PC-9 (cell line): ENCODE data around the gene ATG2B. TPM values are rescaled to one million over a fixed set of nuclear protein-coding genes. Genes with fewer than 3 reads are reported as not detected.

Experiments used
- BruUV-seq: library from RNA; stranded (reverse); fragments of 400-500 nt; replicated peaks from 2 replicates; lab custom pipeline; 2021; lab: Mats Ljungman, UMichigan
- CTCF ChIA-PET: fragments of 300-600 bp; sonication (Branson Sonifier 250); formaldehyde crosslinking; loops from one replicate; lab custom pipeline; 2022; ENCODE audit warnings: antibody characterized with exemption; lab: Charles Lee
- POLR2A ChIA-PET: fragments of 300-600 bp; sonication (Branson Sonifier 250); formaldehyde crosslinking; loops from one replicate; lab custom pipeline; 2022; ENCODE audit warnings: antibody characterized with exemption; ENCODE audit not compliant: unreplicated experiment; lab: Charles Lee
- DNase-seq, 2 experiments: peaks; one replicate each; pipeline versions ENCODE4 v3.0.0 to v3.0.0-alpha.2; 2015 to 2022; ENCODE audit warnings: mixed read lengths in 1 of 2
- H2AFZ ChIP-seq: fragments of 200-600 bp; sonication (generic); 2 replicates; pipeline ENCODE4 v1.8.1; 2017; ENCODE audit warnings: antibody characterized with exemption
- H3F3A ChIP-seq: fragments of 200-600 bp; sonication (generic); 2 replicates; pipeline ENCODE4 v1.8.1; 2017; ENCODE audit warnings: antibody characterized with exemption, mild to moderate bottlenecking, low read depth; ENCODE audit not compliant: insufficient read depth
- H3K27ac ChIP-seq: fragments of 200-600 bp; sonication (generic); 2 replicates; pipeline ENCODE4 v1.6.1; 2016; ENCODE audit warnings: mixed run types
- H3K27me3 ChIP-seq: fragments of 200-600 bp; sonication (generic); 2 replicates; pipeline ENCODE4 v1.6.1; 2016; ENCODE audit warnings: low read depth, mixed run types; ENCODE audit not compliant: insufficient read depth
- H3K36me3 ChIP-seq: fragments of 200-600 bp; sonication (generic); 2 replicates; pipeline ENCODE4 v1.6.1; 2016; ENCODE audit warnings: low read depth, mixed run types
- H3K4me1 ChIP-seq: fragments of 200-600 bp; sonication (generic); replicated peaks from 2 replicates; pipeline ENCODE4 v1.6.1; 2016; ENCODE audit warnings: mixed run types; ENCODE audit not compliant: insufficient read depth
- H3K4me2 ChIP-seq: fragments of 200-600 bp; sonication (generic); 2 replicates; pipeline ENCODE4 v1.6.1; 2017; ENCODE audit warnings: mixed run types
- H3K4me3 ChIP-seq: fragments of 200-600 bp; sonication (generic); 2 replicates; pipeline ENCODE4 v1.6.1; 2016; ENCODE audit warnings: mixed run types
- H3K79me2 ChIP-seq: fragments of 200-600 bp; sonication (generic); 2 replicates; pipeline ENCODE4 v1.6.1; 2017; ENCODE audit warnings: low read depth, mixed run types
- H3K9me2 ChIP-seq: fragments of 200-600 bp; sonication (generic); 2 replicates; pipeline ENCODE4 v1.8.1; 2017; ENCODE audit warnings: mild to moderate bottlenecking; ENCODE audit not compliant: insufficient read depth
- H3K9me3 ChIP-seq: fragments of 200-600 bp; sonication (generic); 2 replicates; pipeline ENCODE4 v1.8.1; 2016; ENCODE audit warnings: low read depth; ENCODE audit not compliant: insufficient read depth
- H4K20me1 ChIP-seq: fragments of 200-600 bp; sonication (generic); 2 replicates; pipeline ENCODE4 v1.8.1; 2017; ENCODE audit not compliant: insufficient read depth
- EZH2 ChIP-seq: fragments of 200-600 bp; sonication (generic); IDR thresholded peaks from 2 replicates; pipeline ENCODE4 v1.8.0; 2017; ENCODE audit warnings: antibody characterized with exemption, low read depth
- intact Hi-C: fragments of 100-400 bp; cut with micrococcal nuclease; formaldehyde crosslinking; loops from one replicate; pipeline ENCODE4 v1.10.0; 2022; ENCODE audit not compliant: unreplicated experiment
- total RNA-seq: library from RNA; stranded (reverse); gene quantifications from 2 replicates; pipeline ENCODE4 v1.2.3, GENCODE V29; 2021
- TF ChIP-seq, protein P1 (sequence below): fragments of 200-600 bp; sonication (generic); conservative IDR thresholded peaks from 2 replicates; pipeline ENCODE4 v1.6.1; 2017; ENCODE audit warnings: mixed run types, antibody characterized with exemption, mild to moderate bottlenecking, moderate library complexity

Gene ATG2B
- total RNA-seq, 1 experiment from 2014 or later: 6.6 TPM

DNA sequence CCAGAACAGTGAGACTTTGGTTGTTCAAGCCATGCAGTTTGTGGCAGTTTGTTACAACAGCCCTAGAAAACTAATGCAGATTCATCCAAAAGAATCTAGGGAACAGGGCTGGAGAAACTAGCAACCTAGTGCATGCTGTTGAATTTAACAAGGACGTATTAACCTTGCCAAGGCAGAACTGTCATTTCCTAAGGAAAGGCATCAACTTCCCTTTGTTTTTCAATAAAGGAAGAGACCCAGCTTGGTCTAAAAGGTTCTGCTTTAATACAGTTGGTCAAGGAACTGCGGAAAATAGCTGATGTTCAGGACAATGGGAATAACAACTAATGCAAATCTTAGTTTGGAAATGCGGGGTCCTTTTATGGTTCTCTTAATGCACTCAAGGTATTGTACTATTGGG is 40.3 kb upstream of the ATG2B start:
- no peaks in the 10 kb centered on the region for H3F3A ChIP-seq
- BruUV-seq: no TSS peak

GRCh38 chr14:96400495-96400894 is 37.4 kb upstream of the ATG2B start:
- no peaks in the 10 kb centered on the region for H3K4me1 ChIP-seq
- no peak overlapping the region for H3K27ac ChIP-seq
- H3K4me3 ChIP-seq: no peak overlapping the region
- POLR2A ChIA-PET: no interaction called here
- H3K27me3 ChIP-seq: no peaks in the 10 kb centered on the region
- no TSS peak for BruUV-seq
- no peaks in the 10 kb centered on the region for H3K36me3 ChIP-seq
- H3K9me2 ChIP-seq: no peaks in the 10 kb centered on the region
- CTCF ChIA-PET: no interaction called here
- H3F3A ChIP-seq: no peaks in the 10 kb centered on the region
- intact Hi-C loops: no loop called here
- no peak for DNase-seq
- TF ChIP-seq EZH2: no peak
- no peaks in the 10 kb centered on the region for H4K20me1 ChIP-seq
- no peak overlapping the region for H2AFZ ChIP-seq
- H3K4me2 ChIP-seq: no peak overlapping the region
- no peaks in the 10 kb centered on the region for H3K9me3 ChIP-seq
- no peaks in the 10 kb centered on the region for H3K79me2 ChIP-seq

More for the DNA sequence above, 40.3 kb upstream of the ATG2B start:
- Histone ChIP-seq H3K9me3 (no peaks in the 10 kb centered on the region), H4K20me1 (no peaks in the 10 kb centered on the region), H2AFZ (no peak overlapping the region), H3K4me3 (no peak overlapping the region), H3K79me2 (no peaks in the 10 kb centered on the region), H3K4me2 (no peak overlapping the region), H3K27ac (no peak overlapping the region), H3K27me3 (no peaks in the 10 kb centered on the region), H3K9me2 (no peaks in the 10 kb centered on the region), H3K4me1 (no peaks in the 10 kb centered on the region), H3K36me3 (no peaks in the 10 kb centered on the region)
- ChIA-PET POLR2A (no interaction called here), CTCF (no interaction called here)
- intact Hi-C loops: no loop called here
- TF ChIP-seq, protein P1, sequence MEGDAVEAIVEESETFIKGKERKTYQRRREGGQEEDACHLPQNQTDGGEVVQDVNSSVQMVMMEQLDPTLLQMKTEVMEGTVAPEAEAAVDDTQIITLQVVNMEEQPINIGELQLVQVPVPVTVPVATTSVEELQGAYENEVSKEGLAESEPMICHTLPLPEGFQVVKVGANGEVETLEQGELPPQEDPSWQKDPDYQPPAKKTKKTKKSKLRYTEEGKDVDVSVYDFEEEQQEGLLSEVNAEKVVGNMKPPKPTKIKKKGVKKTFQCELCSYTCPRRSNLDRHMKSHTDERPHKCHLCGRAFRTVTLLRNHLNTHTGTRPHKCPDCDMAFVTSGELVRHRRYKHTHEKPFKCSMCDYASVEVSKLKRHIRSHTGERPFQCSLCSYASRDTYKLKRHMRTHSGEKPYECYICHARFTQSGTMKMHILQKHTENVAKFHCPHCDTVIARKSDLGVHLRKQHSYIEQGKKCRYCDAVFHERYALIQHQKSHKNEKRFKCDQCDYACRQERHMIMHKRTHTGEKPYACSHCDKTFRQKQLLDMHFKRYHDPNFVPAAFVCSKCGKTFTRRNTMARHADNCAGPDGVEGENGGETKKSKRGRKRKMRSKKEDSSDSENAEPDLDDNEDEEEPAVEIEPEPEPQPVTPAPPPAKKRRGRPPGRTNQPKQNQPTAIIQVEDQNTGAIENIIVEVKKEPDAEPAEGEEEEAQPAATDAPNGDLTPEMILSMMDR: no peak
- TF ChIP-seq EZH2: no peak
- no peak for DNase-seq

DNA sequence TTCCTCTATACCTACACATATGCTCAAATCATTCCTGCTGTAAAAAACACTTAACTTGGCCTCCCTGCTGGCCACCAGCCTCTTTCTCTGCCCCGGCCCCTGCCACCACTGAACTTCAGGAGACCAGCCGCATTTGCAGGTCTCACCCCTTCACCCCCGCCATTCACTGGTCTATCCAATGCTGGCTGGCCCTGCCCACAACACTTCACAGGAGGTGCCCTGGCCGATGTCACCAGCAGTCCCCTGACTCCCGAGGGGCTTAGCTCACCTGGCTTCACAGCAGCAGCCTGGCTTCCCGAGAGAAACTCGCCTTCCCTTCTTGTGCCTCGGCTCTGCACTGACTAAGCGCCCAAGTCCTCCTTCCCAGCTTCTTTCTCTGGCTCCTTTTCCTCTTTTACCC is 36.3 kb upstream of the ATG2B start:
- CTCF ChIA-PET: no interaction called here
- no peaks in the 10 kb centered on the region for H4K20me1 ChIP-seq
- H3F3A ChIP-seq: no peaks in the 10 kb centered on the region
- no peak overlapping the region for H3K4me2 ChIP-seq
- H3K79me2 ChIP-seq: no peaks in the 10 kb centered on the region
- no peaks in the 10 kb centered on the region for H3K9me2 ChIP-seq
- TF ChIP-seq, protein P1: no peak
- TF ChIP-seq EZH2: no peak
- POLR2A ChIA-PET: no interaction called here
- no peaks in the 10 kb centered on the region for H3K36me3 ChIP-seq
- DNase-seq: no peak
- H3K4me3 ChIP-seq: no peak overlapping the region
- intact Hi-C loops: no loop called here
- no peaks in the 10 kb centered on the region for H3K27me3 ChIP-seq
- no peaks in the 10 kb centered on the region for H3K4me1 ChIP-seq
- BruUV-seq: no TSS peak
- H2AFZ ChIP-seq: no peak overlapping the region
- H3K9me3 ChIP-seq: no peaks in the 10 kb centered on the region
- no peak overlapping the region for H3K27ac ChIP-seq

DNA sequence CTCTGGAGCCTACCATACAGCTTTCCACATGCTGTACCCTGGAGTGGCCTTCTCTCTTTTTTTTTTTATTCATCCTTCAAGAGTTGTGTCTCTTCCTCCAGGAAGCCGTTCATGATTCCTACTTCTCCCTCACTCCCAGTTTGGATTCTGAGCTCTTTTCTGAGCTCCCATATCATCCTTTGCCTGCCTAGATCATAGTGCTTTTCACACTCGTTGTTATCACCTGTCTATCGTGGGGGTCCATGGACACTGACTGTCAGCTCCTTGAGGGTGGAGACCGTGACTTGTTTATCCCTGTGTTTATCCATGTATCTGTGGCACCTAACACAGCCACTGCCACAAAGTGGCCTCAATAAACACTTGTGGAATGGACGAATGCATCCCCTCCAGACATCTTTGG is 35.8 kb upstream of the ATG2B start:
- CTCF ChIA-PET: no interaction called here
- H3K27ac ChIP-seq: no peak overlapping the region
- H3K9me2 ChIP-seq: no peaks in the 10 kb centered on the region
- intact Hi-C loops: no loop called here
- no peak for TF ChIP-seq EZH2
- TF ChIP-seq, protein P1: no peak
- H3K9me3 ChIP-seq: no peaks in the 10 kb centered on the region
- no peak for DNase-seq
- no peak overlapping the region for H2AFZ ChIP-seq
- no peak overlapping the region for H3K4me3 ChIP-seq
- no peaks in the 10 kb centered on the region for H3F3A ChIP-seq
- no TSS peak for BruUV-seq
- no peaks in the 10 kb centered on the region for H4K20me1 ChIP-seq
- H3K79me2 ChIP-seq: no peaks in the 10 kb centered on the region
- no peaks in the 10 kb centered on the region for H3K4me1 ChIP-seq
- no peaks in the 10 kb centered on the region for H3K27me3 ChIP-seq
- H3K36me3 ChIP-seq: no peaks in the 10 kb centered on the region
- POLR2A ChIA-PET: no interaction called here
- no peak overlapping the region for H3K4me2 ChIP-seq
